ENCODE results near the gene ATP6V1C2. TPM values are rescaled to one million over a fixed set of nuclear protein-coding genes. Genes with fewer than 3 reads are reported as not detected.

The ATP6V1C2 gene
- total RNA-seq, 1 donor from 2014 or later: 3.3 TPM

DNA sequence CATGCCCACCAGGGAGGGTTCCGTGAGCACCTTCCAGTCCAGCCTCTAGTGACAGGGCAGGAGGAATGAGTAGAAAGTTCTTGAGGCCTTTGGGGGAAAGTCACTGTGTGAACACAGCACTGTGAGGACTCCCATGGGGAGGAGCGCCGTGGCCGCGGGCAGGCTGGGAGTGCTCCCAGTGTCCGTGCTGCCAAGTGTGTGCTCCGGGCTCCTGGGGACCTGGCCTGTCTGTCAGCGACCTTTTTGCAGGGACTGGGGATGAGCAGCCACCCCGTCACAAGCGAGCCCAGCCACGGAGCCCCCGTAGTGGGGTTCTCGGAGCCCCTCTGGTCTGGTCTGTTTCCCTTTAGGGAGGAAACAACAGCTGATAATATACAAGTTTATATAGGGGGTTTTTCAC is 54.4 kb downstream of the ATP6V1C2 start:
- POLR2A ChIA-PET: no interaction called here
- H3K9me3 Mint-ChIP-seq: no peaks in the 10 kb centered on the region
- TF ChIP-seq, protein P1, sequence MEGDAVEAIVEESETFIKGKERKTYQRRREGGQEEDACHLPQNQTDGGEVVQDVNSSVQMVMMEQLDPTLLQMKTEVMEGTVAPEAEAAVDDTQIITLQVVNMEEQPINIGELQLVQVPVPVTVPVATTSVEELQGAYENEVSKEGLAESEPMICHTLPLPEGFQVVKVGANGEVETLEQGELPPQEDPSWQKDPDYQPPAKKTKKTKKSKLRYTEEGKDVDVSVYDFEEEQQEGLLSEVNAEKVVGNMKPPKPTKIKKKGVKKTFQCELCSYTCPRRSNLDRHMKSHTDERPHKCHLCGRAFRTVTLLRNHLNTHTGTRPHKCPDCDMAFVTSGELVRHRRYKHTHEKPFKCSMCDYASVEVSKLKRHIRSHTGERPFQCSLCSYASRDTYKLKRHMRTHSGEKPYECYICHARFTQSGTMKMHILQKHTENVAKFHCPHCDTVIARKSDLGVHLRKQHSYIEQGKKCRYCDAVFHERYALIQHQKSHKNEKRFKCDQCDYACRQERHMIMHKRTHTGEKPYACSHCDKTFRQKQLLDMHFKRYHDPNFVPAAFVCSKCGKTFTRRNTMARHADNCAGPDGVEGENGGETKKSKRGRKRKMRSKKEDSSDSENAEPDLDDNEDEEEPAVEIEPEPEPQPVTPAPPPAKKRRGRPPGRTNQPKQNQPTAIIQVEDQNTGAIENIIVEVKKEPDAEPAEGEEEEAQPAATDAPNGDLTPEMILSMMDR (IDR thresholded peaks at IDR 0.05): no peak

DNA sequence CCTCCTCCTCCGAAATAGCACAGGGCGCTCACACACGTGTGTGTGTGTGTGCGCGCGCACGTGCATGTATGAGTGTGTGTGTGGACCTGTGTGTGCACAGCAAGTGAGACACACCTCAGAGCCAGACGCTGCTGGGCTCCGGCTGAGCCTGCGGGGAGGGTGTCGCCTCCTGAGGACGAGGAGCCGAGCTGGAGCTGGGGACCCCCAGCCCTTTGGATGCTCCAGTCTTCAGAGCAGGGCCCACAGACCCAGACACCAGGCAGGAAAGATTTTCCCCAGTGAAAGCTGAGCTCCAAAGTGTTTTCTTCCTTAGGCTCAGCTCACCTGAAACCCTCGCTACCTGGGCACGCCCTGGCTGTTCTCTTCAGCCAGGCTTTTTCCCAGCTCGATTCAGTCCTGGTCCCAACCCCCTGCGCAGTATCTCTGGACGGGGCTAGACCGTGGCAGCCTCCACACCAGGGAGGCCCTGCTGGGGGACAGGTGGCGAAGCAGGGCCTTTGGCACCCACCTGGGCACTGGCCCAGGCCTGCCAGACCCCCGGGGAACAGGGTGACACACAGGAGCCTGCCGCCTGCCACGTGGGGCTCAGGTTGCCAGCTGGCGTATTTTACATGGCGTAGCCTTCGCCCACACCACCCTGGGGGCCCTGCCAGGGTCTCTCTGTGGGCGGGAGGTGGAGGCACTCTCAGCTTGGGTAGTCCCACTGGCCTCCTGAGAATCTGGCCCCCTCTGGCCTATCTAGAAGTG is 55.0 kb downstream of the ATP6V1C2 start:
- ChIA-PET CTCF (no interaction called here), POLR2A (no interaction called here)
- no peaks in the 10 kb centered on the region for H3K4me1 Mint-ChIP-seq
- H3K9me3 Mint-ChIP-seq: no peaks in the 10 kb centered on the region
- ATAC-seq (ENCODE audit: low read depth): no peak
- DNase-seq: no peak
- TF ChIP-seq, protein P1 (IDR thresholded peaks at IDR 0.05): no peak
- H3K36me3 Mint-ChIP-seq (ENCODE audit: low read depth): peaks cover 28% of the 10 kb centered on the region
- H3K4me3 Mint-ChIP-seq: no peak overlapping the region
- no peak overlapping the region for H3K27ac Mint-ChIP-seq
- intact Hi-C loops (cut with micrococcal nuclease): no loop called here
- H3K27me3 Mint-ChIP-seq: no peaks in the 10 kb centered on the region

More for the DNA sequence above, 54.4 kb downstream of the ATP6V1C2 start:
- no peak for ATAC-seq (ENCODE audit: low read depth)
- no peak for DNase-seq
- no peak overlapping the region for H3K27ac Mint-ChIP-seq
- H3K4me3 Mint-ChIP-seq: no peak overlapping the region
- no peaks in the 10 kb centered on the region for H3K4me1 Mint-ChIP-seq
- H3K36me3 Mint-ChIP-seq (ENCODE audit: low read depth): peaks cover 23% of the 10 kb centered on the region
- intact Hi-C loops (cut with micrococcal nuclease): no loop called here
- no peaks in the 10 kb centered on the region for H3K27me3 Mint-ChIP-seq
- CTCF ChIA-PET: no interaction called here

DNA sequence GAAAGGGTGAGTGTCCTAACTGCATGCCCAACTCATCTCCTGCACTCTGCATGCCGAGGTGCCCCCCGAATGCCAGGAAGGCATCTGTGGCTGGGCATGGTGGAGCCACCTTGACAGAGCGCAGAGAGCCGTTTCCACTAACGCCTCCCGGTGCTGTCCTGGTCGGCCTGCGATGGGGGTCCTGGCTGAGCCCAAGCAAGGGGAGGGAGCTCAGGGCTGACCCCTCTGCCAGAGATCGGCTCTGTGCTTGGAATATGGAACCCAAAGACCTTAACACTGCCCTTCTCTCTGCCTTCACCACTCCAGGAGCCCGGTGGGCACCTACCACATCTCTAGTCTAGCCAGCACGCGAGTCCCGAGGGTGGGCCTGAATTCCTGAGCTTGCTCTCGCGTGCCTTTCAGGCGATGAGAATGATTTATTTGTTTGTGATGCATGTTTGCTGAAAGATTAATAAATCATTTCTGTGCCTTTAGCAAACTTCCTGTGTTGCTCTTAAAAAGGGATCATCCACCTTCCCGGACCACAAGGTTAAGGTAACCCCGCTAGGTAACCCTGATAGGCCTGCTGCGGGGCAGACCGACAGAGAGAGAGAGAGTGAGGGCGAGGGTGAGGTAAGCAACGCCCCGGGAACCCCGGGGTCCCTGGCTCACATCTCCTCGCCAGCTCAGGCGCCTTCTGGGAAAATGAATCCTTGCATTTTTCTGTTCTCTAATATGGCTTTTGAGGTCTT is 55.8 kb downstream of the ATP6V1C2 start:
- Mint-ChIP-seq H3K27me3 (no peaks in the 10 kb centered on the region), H3K27ac (no peak overlapping the region), H3K9me3 (no peaks in the 10 kb centered on the region), H3K4me3 (no peak overlapping the region), H3K4me1 (no peaks in the 10 kb centered on the region), H3K36me3 (ENCODE audit: low read depth) (peaks cover 37% of the 10 kb centered on the region)
- ChIA-PET POLR2A (no interaction called here), CTCF (no interaction called here)
- intact Hi-C loops (cut with micrococcal nuclease): no loop called here
- DNase-seq (no peak), ATAC-seq (ENCODE audit: low read depth) (no peak)
- TF ChIP-seq, protein P1 (IDR thresholded peaks at IDR 0.05): no peak

DNA sequence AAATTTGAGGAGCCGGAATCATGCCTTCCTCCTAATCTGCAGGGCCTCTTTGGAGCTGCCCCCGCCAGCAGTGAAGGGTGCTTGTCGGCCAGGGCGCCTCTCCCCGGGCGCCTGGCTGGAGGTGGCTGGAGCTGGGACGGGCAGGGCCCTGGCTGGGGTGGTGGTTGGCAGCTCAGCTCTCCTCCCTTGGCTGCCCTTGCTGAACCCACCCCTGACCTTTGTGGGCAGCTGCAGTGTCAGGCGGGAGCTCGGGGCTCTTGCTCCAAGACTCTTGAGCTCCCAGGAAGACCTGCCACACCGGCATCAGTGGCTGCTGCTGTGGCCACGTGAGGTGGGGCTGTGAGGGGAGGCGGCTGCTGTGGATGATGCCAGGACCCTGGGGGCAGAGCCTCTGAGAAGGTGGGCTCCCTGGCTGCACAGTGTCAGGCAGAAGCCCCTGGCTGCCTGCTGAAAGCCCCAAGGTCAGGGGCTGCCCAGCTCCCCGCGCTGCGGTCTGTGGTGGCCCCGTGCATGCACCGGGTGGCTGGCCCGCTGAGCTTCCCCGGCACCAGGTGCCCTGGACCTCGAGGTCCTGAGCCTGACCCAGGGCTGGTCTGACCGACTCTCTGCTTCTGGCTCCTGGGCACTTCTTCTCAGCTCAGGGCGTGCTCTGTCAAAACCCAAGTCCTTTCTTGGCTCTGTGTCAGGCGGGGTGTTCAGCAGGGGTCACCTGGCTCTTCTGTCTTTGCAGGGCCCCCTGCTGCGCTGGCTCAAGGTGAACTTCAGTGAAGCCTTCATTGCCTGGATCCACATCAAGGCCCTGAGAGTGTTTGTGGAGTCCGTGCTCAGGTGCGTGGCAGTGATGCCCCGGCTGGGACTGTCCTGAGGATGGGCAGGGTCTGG is 56.7 kb downstream of the ATP6V1C2 start:
- intact Hi-C loops (cut with micrococcal nuclease): no loop called here
- no peaks in the 10 kb centered on the region for H3K27me3 Mint-ChIP-seq
- ATAC-seq (ENCODE audit: low read depth) (no peak), DNase-seq (no peak)
- CTCF ChIA-PET: no interaction called here
- no peak overlapping the region for H3K27ac Mint-ChIP-seq
- no peaks in the 10 kb centered on the region for H3K4me1 Mint-ChIP-seq
- peaks cover 44% of the 10 kb centered on the region for H3K36me3 Mint-ChIP-seq (ENCODE audit: low read depth)
- POLR2A ChIA-PET: no interaction called here
- TF ChIP-seq, protein P1 (IDR thresholded peaks at IDR 0.05): no peak
- no peak overlapping the region for H3K4me3 Mint-ChIP-seq
- H3K9me3 Mint-ChIP-seq: no peaks in the 10 kb centered on the region

DNA sequence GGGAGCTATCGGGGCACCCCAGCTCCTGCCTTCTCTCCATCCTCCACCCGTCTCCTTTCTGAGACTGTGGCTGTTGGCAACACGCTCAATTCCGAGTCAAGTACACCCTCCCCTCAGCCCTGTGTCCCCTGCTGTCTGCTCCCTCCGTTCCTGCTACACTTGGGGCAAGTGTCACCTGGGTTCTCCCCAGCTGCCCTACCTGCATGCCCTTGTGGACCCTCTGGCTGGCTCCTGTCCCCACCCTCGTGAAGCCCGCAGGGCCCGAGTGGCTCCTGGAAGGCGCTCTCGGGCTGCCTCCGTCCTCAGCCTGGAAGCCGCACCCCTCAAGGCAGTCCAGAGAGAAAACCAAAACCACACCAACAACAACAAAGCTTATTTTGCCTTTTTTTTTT is 57.3 kb downstream of the ATP6V1C2 start:
- no peak for ATAC-seq (ENCODE audit: low read depth)
- ChIA-PET CTCF (no interaction called here), POLR2A (interaction anchor here (0.6 kb wide), 1 partner anchor 89 kb away, joined by 5 read pairs; the partner anchor contains the start of gene NOL10)
- intact Hi-C loops (cut with micrococcal nuclease): no loop called here
- no peak overlapping the region for H3K27ac Mint-ChIP-seq
- no peaks in the 10 kb centered on the region for H3K9me3 Mint-ChIP-seq
- H3K36me3 Mint-ChIP-seq (ENCODE audit: low read depth): peaks cover 50% of the 10 kb centered on the region
- no peaks in the 10 kb centered on the region for H3K27me3 Mint-ChIP-seq
- no peaks in the 10 kb centered on the region for H3K4me1 Mint-ChIP-seq
- no peak for DNase-seq
- TF ChIP-seq, protein P1 (IDR thresholded peaks at IDR 0.05): no peak
- H3K4me3 Mint-ChIP-seq: no peak overlapping the region

Data from activated B cell treated with CpG ODN at 0.5 μM for 24 hours (primary cell).